ENCODE results near the gene FSTL4.

- no peak for TF ChIP-seq CTCF (IDR thresholded peaks at IDR 0.05)
- no peak for TF ChIP-seq POLR2A (IDR thresholded peaks at IDR 0.05)
- no peak for TF ChIP-seq POLR2AphosphoS5 (IDR thresholded peaks at IDR 0.05)
Observed at GRCh38 chr5:133523961-133524586, 88.3 kb downstream of the FSTL4 start.
